Fibroblast of skin of left quadriceps (primary cell): ENCODE data around the gene ADGRG6.
"Not testable (repeated sequence)": the region's sequence is repeated elsewhere in the genome, so short reads cannot be mapped to it uniquely, and the experiment has no call there.

Source experiments
- DNase-seq, 2 experiments: peaks; one replicate each; pipeline ENCODE4 v3.0.0-alpha.2; 2013; ENCODE audit warnings: low read depth in 2 of 2

The ADGRG6 gene

GRCh38 chr6:142345261-142345660, 43.5 kb downstream of the ADGRG6 start:
- DNase-seq, result no peak

GRCh38 chr6:142346166-142346565, 44.4 kb downstream of the ADGRG6 start:
- DNase-seq, result not testable (repeated sequence)

- DNase-seq, result no peak
Measured at GRCh38 chr6:142349215-142349823, 47.5 kb downstream of the ADGRG6 start.

GRCh38 chr6:142350309-142350708, 48.5 kb downstream of the ADGRG6 start:
- DNase-seq, result no peak

GRCh38 chr6:142353690-142354089, 51.9 kb downstream of the ADGRG6 start:
- no peak for DNase-seq

- no peak for DNase-seq
Measured at GRCh38 chr6:142354650-142355049, 52.8 kb downstream of the ADGRG6 start.

GRCh38 chr6:142355520-142356174, 53.8 kb downstream of the ADGRG6 start:
- DNase-seq, result no peak

- DNase-seq, result no peak
Measured at GRCh38 chr6:142356201-142356883, 54.5 kb downstream of the ADGRG6 start.

GRCh38 chr6:142356884-142357225, 55.0 kb downstream of the ADGRG6 start:
- no peak for DNase-seq

- DNase-seq, result no peak
Measured at GRCh38 chr6:142357879-142358278, 56.1 kb downstream of the ADGRG6 start.

GRCh38 chr6:142359271-142359960, 57.6 kb downstream of the ADGRG6 start:
- DNase-seq, result no peak

GRCh38 chr6:142361345-142361744, 59.5 kb downstream of the ADGRG6 start:
- no peak for DNase-seq

- DNase-seq, result peak; percentile 87 to 88
Measured at GRCh38 chr6:142361779-142362750, 60.3 kb downstream of the ADGRG6 start.

- no peak for DNase-seq
Measured at GRCh38 chr6:142367061-142367460, 65.3 kb downstream of the ADGRG6 start.

- no peak for DNase-seq
Measured at GRCh38 chr6:142367501-142368018, 65.8 kb downstream of the ADGRG6 start.

GRCh38 chr6:142369266-142369665, 67.5 kb downstream of the ADGRG6 start:
- DNase-seq, result no peak

- no peak for DNase-seq
Measured at GRCh38 chr6:142372348-142372747, 70.5 kb downstream of the ADGRG6 start.

- no peak for DNase-seq
Measured at GRCh38 chr6:142373268-142374090, 71.7 kb downstream of the ADGRG6 start.

- DNase-seq, result no peak
Measured at GRCh38 chr6:142374091-142374770, 72.4 kb downstream of the ADGRG6 start.
